H1 (cell line): Measurements from ENCODE around the gene DOK6. TPM values are rescaled to one million over a fixed set of nuclear protein-coding genes. Genes with fewer than 3 reads are reported as not detected.

Source experiments
- CTCF ChIA-PET: fragments of 300-600 bp; sonication (Branson Sonifier 250); formaldehyde crosslinking; loops from one replicate; lab custom pipeline; 2021; ENCODE audit not compliant: partially characterized antibody; lab: Charles Lee
- POLR2A ChIA-PET: fragments of 300-600 bp; sonication (Branson Sonifier 250); formaldehyde crosslinking; loops from one replicate; lab custom pipeline; 2021; ENCODE audit warnings: inconsistent platforms; ENCODE audit not compliant: partially characterized antibody; lab: Charles Lee
- DNase-seq, 2 experiments: peaks; one replicate each; pipeline versions ENCODE4 v3.0.0 to v3.0.0-alpha.2; 2010 to 2022; ENCODE audit warnings: low spot score in 2 of 2, low read depth in 1 of 2, mixed read lengths in 1 of 2
- FAIRE-seq: peaks from 2 replicates; lab custom pipeline; 2011; peaks lifted over from hg19 to GRCh38; lab: Jason Lieb, UNC
- H2AFZ ChIP-seq: 2 replicates; pipeline ENCODE4 v1.8.1; 2012; ENCODE audit warnings: low read length, inconsistent platforms
- H2AK5ac ChIP-seq: 2 replicates; pipeline ENCODE4 v1.6.1; 2013; ENCODE audit warnings: low read depth, low read length
- H2BK120ac ChIP-seq: replicated peaks from 2 replicates; pipeline ENCODE3; 2013; ENCODE audit warnings: low read depth, low read length, inconsistent platforms
- H2BK12ac ChIP-seq: 2 replicates; pipeline ENCODE4 v1.6.1; 2013; ENCODE audit warnings: low read depth, low read length
- H2BK15ac ChIP-seq: 2 replicates; pipeline ENCODE4 v1.6.1; 2013; ENCODE audit warnings: low read length
- H2BK20ac ChIP-seq: 2 replicates; pipeline ENCODE4 v1.6.1; 2013; ENCODE audit warnings: low read length
- H2BK5ac ChIP-seq: 2 replicates; pipeline ENCODE4 v1.6.1; 2013; ENCODE audit warnings: low read depth, low read length
- H3K14ac ChIP-seq: 2 replicates; pipeline ENCODE4 v1.6.1; 2013; ENCODE audit warnings: inconsistent platforms; ENCODE audit not compliant: insufficient read length
- H3K18ac ChIP-seq: 2 replicates; pipeline ENCODE4 v1.6.1; 2013; ENCODE audit warnings: low read length; ENCODE audit errors: extremely low read depth
- H3K23ac ChIP-seq: 2 replicates; pipeline ENCODE4 v1.6.1; 2013; ENCODE audit warnings: inconsistent platforms; ENCODE audit not compliant: insufficient read length
- H3K23me2 ChIP-seq: 2 replicates; pipeline ENCODE4 v1.6.1; 2013; ENCODE audit warnings: low read depth, low read length
- H3K27ac ChIP-seq: 2 replicates; pipeline ENCODE4 v1.6.1; 2011; ENCODE audit warnings: low read depth, low read length, inconsistent platforms
- H3K27me3 ChIP-seq, 4 experiments: replicated peaks in 1 of 4; 1 replicate in 1 of 4; 2 replicates in 3 of 4; pipeline versions ENCODE4 v1.6.1 to v1.8.1; 2011 to 2013; ENCODE audit warnings: low read length in 3 of 4, mild to moderate bottlenecking in 3 of 4, inconsistent platforms in 2 of 4, mixed read lengths in 2 of 4, moderate library complexity in 1 of 4; ENCODE audit not compliant: control insufficient read depth in 3 of 4, insufficient read depth in 3 of 4; ENCODE audit errors: extremely low read depth in 1 of 4
- H3K36me3 ChIP-seq, 4 experiments: 2 replicates each; pipeline versions ENCODE4 v1.6.1 to v1.8.1; 2011 to 2013; ENCODE audit warnings: mild to moderate bottlenecking in 4 of 4, low read length in 3 of 4, moderate library complexity in 2 of 4, control low read depth in 1 of 4, inconsistent platforms in 1 of 4; ENCODE audit not compliant: insufficient read depth in 4 of 4, control insufficient read depth in 2 of 4
- H3K4ac ChIP-seq: replicated peaks from 2 replicates; pipeline ENCODE3; 2013; ENCODE audit warnings: low read length, low read depth, mixed read lengths, inconsistent platforms; ENCODE audit not compliant: insufficient read length
- H3K4me1 ChIP-seq, 4 experiments: replicated peaks in 1 of 4; 1 replicate in 1 of 4; 2 replicates in 3 of 4; pipeline versions ENCODE4 v1.6.1 to v1.8.1; 2011 to 2013; ENCODE audit warnings: low read length in 3 of 4, inconsistent platforms in 2 of 4, mixed read lengths in 1 of 4; ENCODE audit not compliant: insufficient read depth in 4 of 4, control insufficient read depth in 3 of 4
- H3K4me2 ChIP-seq, 2 experiments: 2 replicates each; pipeline versions ENCODE4 v1.6.1 to v1.8.1; 2011 to 2013; ENCODE audit warnings: low read depth in 2 of 2, low read length in 2 of 2, control low read depth in 1 of 2, inconsistent platforms in 1 of 2, mild to moderate bottlenecking in 1 of 2; ENCODE audit not compliant: insufficient read depth in 1 of 2
- H3K4me3 ChIP-seq, 4 experiments: fragments of 200-600, 300-600 bp in 1 of 4; sonication (generic), shearing (Covaris generic), sonication (Bioruptor Twin) in 1 of 4; 2 replicates each; pipeline versions ENCODE4 v1.5.1 to v1.8.1; 2011 to 2016; ENCODE audit warnings: low read length in 4 of 4, low read depth in 3 of 4, control low read depth in 2 of 4, inconsistent platforms in 2 of 4, mild to moderate bottlenecking in 2 of 4, mixed read lengths in 1 of 4, moderate library complexity in 1 of 4; ENCODE audit not compliant: insufficient read depth in 2 of 4; ENCODE audit errors: extremely low read depth in 1 of 4
- H3K56ac ChIP-seq: replicated peaks from 2 replicates; pipeline ENCODE3; 2013; ENCODE audit warnings: low read depth, mild to moderate bottlenecking, mixed read lengths, low read length, inconsistent platforms; ENCODE audit not compliant: insufficient read length
- H3K79me1 ChIP-seq: 2 replicates; pipeline ENCODE4 v1.6.1; 2013; ENCODE audit warnings: low read depth, low read length, control low read depth
- H3K79me2 ChIP-seq, 2 experiments: 2 replicates each; pipeline versions ENCODE4 v1.6.1 to v1.8.1; 2012 to 2013; ENCODE audit warnings: low read length in 2 of 2, mild to moderate bottlenecking in 2 of 2, inconsistent platforms in 1 of 2; ENCODE audit not compliant: insufficient read depth in 2 of 2, control insufficient read depth in 1 of 2
- H3K9ac ChIP-seq, 4 experiments: replicated peaks in 1 of 4; 1 replicate in 1 of 4; 2 replicates in 3 of 4; pipeline versions ENCODE4 v1.6.1 to v1.8.1; 2011 to 2013; ENCODE audit warnings: low read depth in 3 of 4, low read length in 3 of 4, control low read depth in 2 of 4, mild to moderate bottlenecking in 2 of 4, moderate library complexity in 2 of 4, inconsistent platforms in 1 of 4; ENCODE audit errors: extremely low read depth in 1 of 4
- H3K9me3 ChIP-seq, 2 experiments: 2 replicates each; pipeline versions ENCODE4 v1.6.1 to v1.8.1; 2012 to 2013; ENCODE audit warnings: mild to moderate bottlenecking in 2 of 2, moderate library complexity in 2 of 2, control low read depth in 1 of 2, inconsistent platforms in 1 of 2, low read depth in 1 of 2, low read length in 1 of 2, mixed read lengths in 1 of 2; ENCODE audit not compliant: insufficient read depth in 2 of 2
- H4K20me1 ChIP-seq, 2 experiments: replicated peaks in 1 of 2; 2 replicates each; pipeline versions ENCODE3 to v1.8.1; 2011 to 2013; ENCODE audit warnings: inconsistent platforms in 2 of 2, low read length in 2 of 2, mild to moderate bottlenecking in 1 of 2; ENCODE audit not compliant: insufficient read depth in 2 of 2, control insufficient read depth in 1 of 2
- H4K5ac ChIP-seq: 2 replicates; pipeline ENCODE4 v1.6.1; 2013; ENCODE audit warnings: low read length, low read depth, mixed read lengths, inconsistent platforms; ENCODE audit not compliant: insufficient read length
- H4K8ac ChIP-seq: 2 replicates; pipeline ENCODE4 v1.8.0; 2013; ENCODE audit warnings: mild to moderate bottlenecking, moderate library complexity, low read length, inconsistent platforms; ENCODE audit not compliant: insufficient read depth; ENCODE audit errors: extremely low read depth
- H4K91ac ChIP-seq: replicated peaks from 2 replicates; pipeline ENCODE3; 2013; ENCODE audit warnings: low read length, mixed read lengths, inconsistent platforms; ENCODE audit not compliant: insufficient read length
- ATF2 ChIP-seq: IDR thresholded peaks from 2 replicates; pipeline ENCODE4 v1.6.1; 2012; ENCODE audit warnings: low read length, inconsistent platforms
- BACH1 ChIP-seq: IDR thresholded peaks from 2 replicates; pipeline ENCODE4 v1.6.1; 2012; ENCODE audit warnings: low read length, improper control_type of control experiment
- GABPA ChIP-seq: IDR thresholded peaks from 2 replicates; pipeline ENCODE4 v1.6.1; 2011; ENCODE audit warnings: mild to moderate bottlenecking, low read length, moderate library complexity, borderline replicate concordance; ENCODE audit not compliant: insufficient read depth
- NANOG ChIP-seq: IDR thresholded peaks from 2 replicates; pipeline ENCODE4 v1.6.1; 2011; ENCODE audit warnings: low read length, low read depth, mild to moderate bottlenecking, inconsistent platforms; ENCODE audit not compliant: insufficient read depth, poor library complexity, severe bottlenecking
- RAD21 ChIP-seq, 2 experiments: IDR thresholded peaks in 1 of 2; conservative IDR thresholded peaks in 1 of 2; 2 replicates each; pipeline ENCODE4 v1.6.1; 2011; ENCODE audit warnings: low read depth in 2 of 2, low read length in 2 of 2, improper control_type of control experiment in 1 of 2, inconsistent platforms in 1 of 2, mild to moderate bottlenecking in 1 of 2, moderate library complexity in 1 of 2
- SP4 ChIP-seq: IDR thresholded peaks from 2 replicates; pipeline ENCODE4 v1.6.1; 2012; ENCODE audit warnings: low read length, inconsistent platforms
- YY1 ChIP-seq: IDR thresholded peaks from 2 replicates; pipeline ENCODE4 v1.6.1; 2011; ENCODE audit warnings: low read depth, mild to moderate bottlenecking, low read length
- WGBS, 2 experiments: shearing (Covaris generic) in 1 of 2; methylation state at CpG; one replicate each; pipeline versions ENCODE4 v1.1.6 to v1.1.7; 2013 to 2015; ENCODE audit warnings: low lambda C conversion rate in 2 of 2, mixed read lengths in 2 of 2, inconsistent platforms in 1 of 2, low coverage in 1 of 2, missing lambda C conversion rate in 1 of 2; ENCODE audit not compliant: insufficient replicate concordance in 2 of 2, insufficient coverage in 1 of 2, insufficient read length in 1 of 2; ENCODE audit errors: extremely low coverage in 1 of 2, missing lambda C conversion rate in 1 of 2; 5-methylcytosine and 5-hydroxymethylcytosine counted together
- polyA plus RNA-seq, 7 experiments: library from polyadenylated mRNA; depleted of rRNA in 3 of 7; stranded (reverse) in 5 of 7; unstranded in 2 of 7; fragments of >200 nt in 5 of 7; fragments of 200-250 nt in 2 of 7; gene quantifications; 1 replicate in 5 of 7; 2 replicates in 1 of 7; 4 replicates in 1 of 7; pipeline versions ENCODE4 v1.2.1 to v1.2.3, GENCODE V29; 2011 to 2013; ENCODE audit warnings: missing spikeins in 2 of 7, mixed read lengths in 2 of 7
- total RNA-seq: library from RNA; stranded (reverse); fragmentation: NEBNext Ultra II Directional; extraction: Animal tissue kit (Norgen Biotek cat#: 25700); gene quantifications from 2 replicates; pipeline ENCODE4 v1.2.1, GENCODE V29; 2021

DOK6 gene
- total and polyA plus RNA-seq, 2 of the 8 experiments (the other 6 are each of a cell fraction or from before 2014, with no cell fraction given): 0.33 to 0.50 TPM

GRCh38 chr18:69817335-69817940 is 416.8 kb downstream of the DOK6 start:
- no peaks in the 10 kb centered on the region for H3K36me3 ChIP-seq
- no peaks in the 10 kb centered on the region for H3K79me2 ChIP-seq
- H3K4ac ChIP-seq: no peak overlapping the region
- no peak overlapping the region for H3K4me3 ChIP-seq
- H2AFZ ChIP-seq: no peak overlapping the region
- DNase-seq: no peak
- no peak overlapping the region for H4K8ac ChIP-seq
- no peak overlapping the region for H2BK12ac ChIP-seq
- H4K91ac ChIP-seq: no peak overlapping the region
- no peak overlapping the region for H2BK120ac ChIP-seq
- no peak for FAIRE-seq
- no peaks in the 10 kb centered on the region for H4K20me1 ChIP-seq
- H3K14ac ChIP-seq: no peak overlapping the region
- no peak overlapping the region for H3K18ac ChIP-seq
- no peak overlapping the region for H3K56ac ChIP-seq
- peaks cover 0 to 5% of the 10 kb centered on the region in 2 experiments; a peak in 1 of 4 replicates for H3K9me3 ChIP-seq
- H3K4me2 ChIP-seq: no peak overlapping the region
- WGBS, 2 experiments: 91% methylated on average over 5 of the region's 5 CpGs; no CpG with 5 or more reads in 1 of the 2 experiments
- CTCF ChIA-PET: no interaction called here
- TF ChIP-seq YY1 (no peak), RAD21 (IDR thresholded peaks at IDR 0.05 in 1 of 2, conservative IDR thresholded peaks at IDR 0.05 in 1 of 2; ENCODE audit: low read depth in 2 of 2, low read length in 2 of 2) (no peak), NANOG (no peak), ATF2 (no peak), BACH1 (no peak), GABPA (no peak), SP4 (no peak)
- TF ChIP-seq, all 59 proteins: peak for 0
- Histone ChIP-seq H2BK5ac (no peak overlapping the region), H2BK20ac (no peak overlapping the region), H3K4me1 (no peaks in the 10 kb centered on the region; a peak in 1 of 7 replicates), H3K27ac (no peak overlapping the region), H2BK15ac (no peak overlapping the region), H3K27me3 (no peaks in the 10 kb centered on the region), H4K5ac (no peak overlapping the region), H3K23me2 (no peaks in the 10 kb centered on the region), H3K9ac (no peak overlapping the region), H3K23ac (no peak overlapping the region), H2AK5ac (no peak overlapping the region), H3K79me1 (no peaks in the 10 kb centered on the region)
- POLR2A ChIA-PET: no interaction called here
